Activated CD4-positive, alpha-beta T cell treated with anti-CD3 and anti-CD28 coated beads, Interleukin-2, amount 10 ng/mL, durations not matched to agents 7 days and 5 days (primary cell): ENCODE measurements around the gene ARFGAP1. TPM values are rescaled to one million over a fixed set of nuclear protein-coding genes. Genes with fewer than 3 reads are reported as not detected.

Experiments
- CTCF ChIA-PET: fragments of 350-600 bp; sonication (Branson Sonifier 250); formaldehyde crosslinking; loops from one replicate; lab custom pipeline; 2021; ENCODE audit warnings: antibody characterized with exemption; lab: Charles Lee
- POLR2A ChIA-PET: fragments of 350-600 bp; sonication (Branson Sonifier 250); formaldehyde crosslinking; loops from one replicate; lab custom pipeline; 2021; ENCODE audit warnings: antibody characterized with exemption; lab: Charles Lee
- DNase-seq: peaks from one replicate; pipeline ENCODE4 v3.0.0-alpha.2; 2020
- H3K27ac Mint-ChIP-seq: one replicate; pipeline ENCODE4 v1.8.0; 2021; ENCODE audit warnings: mild to moderate bottlenecking, moderate library complexity, mixed read lengths
- H3K27me3 Mint-ChIP-seq: one replicate; pipeline ENCODE4 v1.8.0; 2021; ENCODE audit warnings: mixed read lengths
- H3K36me3 Mint-ChIP-seq: one replicate; pipeline ENCODE4 v1.8.0; 2021; ENCODE audit warnings: low read depth, mixed read lengths
- H3K4me1 Mint-ChIP-seq: one replicate; pipeline ENCODE4 v1.8.0; 2021; ENCODE audit warnings: mixed read lengths
- H3K4me3 Mint-ChIP-seq: one replicate; pipeline ENCODE4 v1.8.0; 2021; ENCODE audit warnings: mild to moderate bottlenecking, moderate library complexity, mixed read lengths
- H3K9me3 Mint-ChIP-seq: one replicate; pipeline ENCODE4 v1.8.0; 2021; ENCODE audit warnings: mixed read lengths
- total RNA-seq, 2 experiments: library from RNA; stranded (reverse); gene quantifications; one replicate each; pipeline ENCODE4 v1.2.3, GENCODE V29; 2021

ARFGAP1 gene
- total RNA-seq, 2 experiments from 2014 or later, result 88.0 to 94.4 TPM

GRCh38 chr20:63280371-63280770 lies 7.8 kb downstream of the ARFGAP1 start:
- Mint-ChIP-seq H3K4me1 (peaks cover 7% of the 10 kb centered on the region), H3K9me3 (no peaks in the 10 kb centered on the region), H3K27me3 (no peaks in the 10 kb centered on the region), H3K4me3 (no peak overlapping the region), H3K36me3 (peaks cover 6% of the 10 kb centered on the region), H3K27ac (peak overlapping the region; percentile 41)
- ChIA-PET POLR2A (no interaction called here), CTCF (interaction anchor here (0.6 to 1.1 kb wide), 3 partner anchors 56 to 340 kb away, joined by 3 read pairs; no protein-coding TSS in a partner anchor)
- DNase-seq, result no peak

GRCh38 chr20:63280929-63281545 lies 8.4 kb downstream of the ARFGAP1 start:
- H3K27ac Mint-ChIP-seq, result peak overlapping the region; percentile 41
- peaks cover 6% of the 10 kb centered on the region for H3K36me3 Mint-ChIP-seq
- CTCF ChIA-PET, result interaction anchor here (1.1 to 1.2 kb wide), 2 partner anchors 10 to 58 kb away, joined by 3 to 4 read pairs; no protein-coding TSS in a partner anchor
- H3K9me3 Mint-ChIP-seq, result no peaks in the 10 kb centered on the region
- DNase-seq, result no peak
- POLR2A ChIA-PET, result no interaction called here
- H3K4me1 Mint-ChIP-seq, result peaks cover 6% of the 10 kb centered on the region
- no peak overlapping the region for H3K4me3 Mint-ChIP-seq
- H3K27me3 Mint-ChIP-seq, result no peaks in the 10 kb centered on the region

- Mint-ChIP-seq H3K4me1 (peaks cover 4% of the 10 kb centered on the region), H3K27ac (no peak overlapping the region), H3K27me3 (no peaks in the 10 kb centered on the region), H3K9me3 (no peaks in the 10 kb centered on the region), H3K36me3 (peaks cover 4% of the 10 kb centered on the region), H3K4me3 (no peak overlapping the region)
- no peak for DNase-seq
- CTCF ChIA-PET, result interaction anchor here (1.2 kb wide), 1 partner anchor 9 kb away, joined by 4 read pairs; no protein-coding TSS in a partner anchor
- POLR2A ChIA-PET, result interaction anchor here (0.6 kb wide), 1 partner anchor 1324 kb away, joined by 3 read pairs; no protein-coding TSS in a partner anchor
Observed at GRCh38 chr20:63281742-63282665, 9.4 kb downstream of the ARFGAP1 start.

GRCh38 chr20:63282946-63283345 lies 10.3 kb downstream of the ARFGAP1 start:
- ChIA-PET CTCF (no interaction called here), POLR2A (interaction anchor here (0.6 kb wide), 1 partner anchor 1325 kb away, joined by 3 read pairs; no protein-coding TSS in a partner anchor)
- Mint-ChIP-seq H3K36me3 (peaks cover 4% of the 10 kb centered on the region), H3K4me1 (peaks cover 4% of the 10 kb centered on the region), H3K27ac (no peak overlapping the region), H3K9me3 (no peaks in the 10 kb centered on the region), H3K27me3 (no peaks in the 10 kb centered on the region), H3K4me3 (no peak overlapping the region)
- no peak for DNase-seq

- H3K27me3 Mint-ChIP-seq, result no peaks in the 10 kb centered on the region
- H3K4me3 Mint-ChIP-seq, result peak overlapping the region; percentile 65
- H3K9me3 Mint-ChIP-seq, result no peaks in the 10 kb centered on the region
- peak overlapping the region; percentile 83 for H3K27ac Mint-ChIP-seq
- CTCF ChIA-PET, result no interaction called here
- no peak for DNase-seq
- H3K36me3 Mint-ChIP-seq, result peaks cover 4% of the 10 kb centered on the region
- peaks cover 4% of the 10 kb centered on the region for H3K4me1 Mint-ChIP-seq
- POLR2A ChIA-PET, result no interaction called here
Observed at GRCh38 chr20:63283397-63284082, 10.9 kb downstream of the ARFGAP1 start.

- Mint-ChIP-seq H3K27me3 (no peaks in the 10 kb centered on the region), H3K36me3 (peaks cover 7% of the 10 kb centered on the region), H3K27ac (peak overlapping the region; percentile 83), H3K4me3 (peak overlapping the region; percentile 65), H3K4me1 (peaks cover 4% of the 10 kb centered on the region), H3K9me3 (no peaks in the 10 kb centered on the region)
- POLR2A ChIA-PET, result no interaction called here
- CTCF ChIA-PET, result no interaction called here
- peak; percentile 32 for DNase-seq
Observed at GRCh38 chr20:63284083-63284440, 11.4 kb downstream of the ARFGAP1 start.

GRCh38 chr20:63284544-63284949 lies 11.9 kb downstream of the ARFGAP1 start:
- ChIA-PET POLR2A (no interaction called here), CTCF (no interaction called here)
- peak overlapping the region; percentile 73 for H3K4me3 Mint-ChIP-seq
- DNase-seq, result no peak
- H3K27me3 Mint-ChIP-seq, result no peaks in the 10 kb centered on the region
- H3K9me3 Mint-ChIP-seq, result no peaks in the 10 kb centered on the region
- peaks cover 7% of the 10 kb centered on the region for H3K36me3 Mint-ChIP-seq
- peaks cover 4% of the 10 kb centered on the region for H3K4me1 Mint-ChIP-seq
- H3K27ac Mint-ChIP-seq, result peak overlapping the region; percentile 78

- H3K27me3 Mint-ChIP-seq, result no peaks in the 10 kb centered on the region
- H3K4me1 Mint-ChIP-seq, result peaks cover 4% of the 10 kb centered on the region
- CTCF ChIA-PET, result no interaction called here
- peaks cover 7% of the 10 kb centered on the region for H3K36me3 Mint-ChIP-seq
- no peak for DNase-seq
- H3K9me3 Mint-ChIP-seq, result no peaks in the 10 kb centered on the region
- H3K27ac Mint-ChIP-seq, result peak overlapping the region; percentile 78
- peak overlapping the region; percentile 73 for H3K4me3 Mint-ChIP-seq
- POLR2A ChIA-PET, result no interaction called here
Observed at GRCh38 chr20:63284981-63285524, 12.4 kb downstream of the ARFGAP1 start.

- ChIA-PET POLR2A (no interaction called here), CTCF (no interaction called here)
- peaks cover 7% of the 10 kb centered on the region for H3K36me3 Mint-ChIP-seq
- H3K4me1 Mint-ChIP-seq, result peaks cover 4% of the 10 kb centered on the region
- peak overlapping the region; percentile 25 for H3K27ac Mint-ChIP-seq
- DNase-seq, result no peak
- no peaks in the 10 kb centered on the region for H3K9me3 Mint-ChIP-seq
- H3K4me3 Mint-ChIP-seq, result no peak overlapping the region
- no peaks in the 10 kb centered on the region for H3K27me3 Mint-ChIP-seq
Observed at GRCh38 chr20:63285636-63286615, 13.3 kb downstream of the ARFGAP1 start.

- DNase-seq, result no peak
- ChIA-PET CTCF (interaction anchor here (0.5 kb wide), 1 partner anchor 89 kb away, joined by 3 read pairs; no protein-coding TSS in a partner anchor), POLR2A (no interaction called here)
- H3K27me3 Mint-ChIP-seq, result no peaks in the 10 kb centered on the region
- H3K9me3 Mint-ChIP-seq, result no peaks in the 10 kb centered on the region
- no peak overlapping the region for H3K4me3 Mint-ChIP-seq
- peaks cover 7% of the 10 kb centered on the region for H3K36me3 Mint-ChIP-seq
- H3K27ac Mint-ChIP-seq, result no peak overlapping the region
- H3K4me1 Mint-ChIP-seq, result peaks cover 4% of the 10 kb centered on the region
Observed at GRCh38 chr20:63286781-63287696, 14.4 kb downstream of the ARFGAP1 start.
